CD4-positive, alpha-beta T cell treated with Interleukin-6 at 100 ng/mL for 8 hours (primary cell): ENCODE results near the gene KRT32.

Experiments used
- DNase-seq: peaks from one replicate; pipeline ENCODE4 v3.0.0-alpha.2; 2020; ENCODE audit warnings: mixed read lengths, low spot score

KRT32 gene

GRCh38 chr17:41466988-41467387 is at the start of gene KRT32:
KRT32 (minus strand) TSS chr17:41467386; CDS start chr17:41467325, 61 bp downstream.
- DNase-seq, result no peak

DNA sequence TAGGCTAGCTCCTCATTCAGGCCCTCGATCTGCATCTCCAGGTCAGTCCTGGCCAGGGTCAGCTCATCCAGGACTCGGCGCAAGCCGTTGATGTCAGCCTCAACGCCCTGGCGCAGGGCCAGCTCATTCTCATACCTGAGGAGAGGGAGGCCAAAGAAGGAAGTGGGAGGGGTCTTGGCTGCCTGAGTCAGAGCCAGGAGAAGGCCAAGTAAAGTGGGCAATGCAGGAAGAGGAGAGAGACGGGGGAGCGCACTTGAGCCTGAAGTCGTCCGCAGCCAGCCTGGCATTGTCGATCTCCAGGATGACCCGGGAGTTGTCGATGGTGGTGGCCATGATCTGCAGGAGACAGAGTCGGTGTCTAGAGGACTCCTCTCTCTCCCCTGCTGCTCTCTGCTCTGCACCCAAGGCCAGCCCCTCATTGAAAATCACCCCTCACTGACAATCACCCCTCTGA is 49.7 kb upstream of the KRT32 start:
- no peak for DNase-seq

DNA sequence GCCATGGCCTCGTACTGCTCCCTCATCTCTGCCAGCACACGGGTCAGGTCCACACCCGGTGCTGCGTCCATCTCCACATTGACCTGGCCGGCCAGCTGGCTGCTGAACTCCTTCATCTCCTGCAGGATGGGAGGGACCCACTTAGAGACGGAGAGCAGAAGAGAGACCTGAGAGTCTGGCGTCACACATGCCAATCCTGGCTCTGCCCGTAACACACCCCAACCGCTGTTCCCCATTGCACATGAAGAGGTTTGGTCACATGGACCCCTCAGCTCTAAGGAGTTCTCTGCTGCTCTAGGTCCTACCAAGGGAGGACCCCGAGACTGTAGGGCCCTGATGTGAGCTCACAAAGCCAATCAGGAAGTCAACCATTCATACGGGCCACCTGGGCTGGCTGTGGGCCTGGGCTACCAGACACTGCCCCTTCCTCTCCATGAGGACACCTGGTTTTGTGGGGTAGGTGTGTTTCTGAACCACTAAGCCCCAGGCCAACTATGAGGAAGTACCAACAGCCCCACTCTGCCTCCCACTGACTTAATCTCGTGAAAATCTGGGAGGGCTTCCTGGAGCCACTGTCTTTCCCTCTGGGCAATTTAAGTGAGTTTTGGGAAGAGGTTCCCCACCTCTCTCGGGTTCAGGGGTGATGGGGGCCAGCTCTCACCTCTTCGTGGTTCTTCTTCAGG is 49.1 kb upstream of the KRT32 start:
- DNase-seq, result no peak

- DNase-seq, result no peak
These were observed 46.0 kb upstream of the KRT32 start for GRCh38 chr17:41513168-41513547.

GRCh38 chr17:41512546-41513167 is 45.5 kb upstream of the KRT32 start:
- no peak for DNase-seq

DNA sequence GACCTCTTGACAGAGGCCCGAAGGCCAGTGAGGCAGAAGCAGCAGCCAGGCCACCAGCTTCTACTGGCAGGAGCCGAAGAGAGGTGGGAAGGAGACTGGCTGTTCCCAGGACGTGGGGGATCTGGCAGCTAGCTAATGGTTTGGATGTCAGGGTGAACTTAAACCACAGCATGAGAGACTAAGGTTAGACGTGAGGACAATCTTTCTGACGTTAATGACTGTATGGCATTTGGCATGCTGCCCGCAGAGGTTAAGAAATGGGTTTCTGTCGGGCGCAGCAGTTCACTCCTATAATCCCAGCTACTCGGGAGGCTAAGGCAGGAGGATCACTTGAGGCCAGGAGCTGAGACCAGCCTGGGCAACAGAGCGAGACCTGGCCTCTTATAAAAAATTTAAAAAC is 44.5 kb upstream of the KRT32 start:
- DNase-seq, result no peak

- no peak for DNase-seq
These were observed 43.9 kb upstream of the KRT32 start for GRCh38 chr17:41511116-41511515.

GRCh38 chr17:41510251-41511065 is 43.3 kb upstream of the KRT32 start:
- no peak for DNase-seq

DNA sequence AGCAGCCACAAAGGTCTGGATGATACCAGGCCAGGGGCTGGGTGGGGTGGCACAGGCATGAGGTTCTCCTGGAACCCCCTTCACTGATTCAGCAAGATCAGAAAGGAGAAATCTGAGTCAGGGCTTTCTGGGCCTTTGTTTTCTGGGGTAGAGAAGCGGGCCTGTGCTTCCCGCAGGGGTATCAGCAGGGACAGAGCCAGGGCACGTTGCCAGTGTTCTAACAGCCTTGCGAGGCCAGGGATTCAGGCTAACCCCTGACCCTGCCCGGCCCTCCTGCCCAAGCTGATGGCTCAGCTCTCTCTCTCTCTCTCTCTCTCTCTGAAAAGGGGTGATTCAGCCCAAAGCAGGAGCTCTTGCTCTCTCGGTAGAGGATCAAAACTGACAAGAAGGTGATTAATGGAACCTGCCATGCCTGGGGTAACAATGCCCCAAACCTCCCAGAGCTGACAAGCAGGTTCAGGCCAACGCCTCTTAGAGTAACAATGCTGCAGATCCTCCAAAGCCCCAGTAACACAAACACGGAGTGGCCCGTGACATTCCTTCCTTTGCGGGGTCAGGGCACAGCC is 40.2 kb upstream of the KRT32 start:
- DNase-seq, result no peak

GRCh38 chr17:41505809-41506767 is 38.9 kb upstream of the KRT32 start:
- DNase-seq, result no peak

DNA sequence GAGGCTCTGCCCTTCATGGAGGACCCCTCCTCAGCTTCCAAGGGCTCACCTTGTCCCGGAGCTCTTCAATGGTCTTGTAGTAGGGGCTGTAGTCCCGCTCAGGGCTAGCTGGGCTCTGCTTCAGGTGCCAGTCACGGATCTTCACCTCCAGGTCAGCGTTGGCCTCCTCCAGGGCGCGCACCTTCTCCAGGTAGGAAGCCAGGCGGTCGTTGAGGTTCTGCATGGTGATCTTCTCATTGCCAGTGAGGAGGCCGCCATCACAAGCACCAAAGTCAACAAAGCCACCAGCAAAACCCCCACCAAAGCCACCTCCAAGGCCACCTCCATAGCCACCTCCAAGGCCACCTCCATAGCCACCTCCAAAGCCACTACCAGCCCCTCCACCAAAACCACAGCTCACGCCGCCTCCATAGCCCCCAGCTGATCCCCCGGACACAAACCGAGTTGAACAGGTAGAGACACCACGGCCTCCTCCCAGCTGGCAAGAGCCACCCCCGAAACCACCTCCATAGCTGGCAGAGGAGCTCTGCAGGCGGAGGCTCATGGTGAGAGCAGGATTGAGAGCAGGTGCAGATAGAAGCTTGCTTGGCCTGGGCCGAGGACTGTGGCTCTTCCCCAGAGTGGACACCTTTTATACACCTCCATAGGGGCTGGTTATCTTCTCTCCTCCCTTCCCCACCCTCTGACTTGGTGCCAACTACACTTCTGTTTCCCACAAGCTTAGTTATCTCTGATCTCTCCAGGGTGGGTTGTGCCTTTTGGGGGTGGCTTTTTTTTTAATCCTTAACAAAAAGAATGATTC is 38.0 kb upstream of the KRT32 start, which contains the start of gene KRT13:
Gene KRT13, minus strand, starts transcription at position 606 of the 802 bp plus-strand sequence. Its CDS starts 62 bp downstream, at position 544.
- no peak for DNase-seq

DNA sequence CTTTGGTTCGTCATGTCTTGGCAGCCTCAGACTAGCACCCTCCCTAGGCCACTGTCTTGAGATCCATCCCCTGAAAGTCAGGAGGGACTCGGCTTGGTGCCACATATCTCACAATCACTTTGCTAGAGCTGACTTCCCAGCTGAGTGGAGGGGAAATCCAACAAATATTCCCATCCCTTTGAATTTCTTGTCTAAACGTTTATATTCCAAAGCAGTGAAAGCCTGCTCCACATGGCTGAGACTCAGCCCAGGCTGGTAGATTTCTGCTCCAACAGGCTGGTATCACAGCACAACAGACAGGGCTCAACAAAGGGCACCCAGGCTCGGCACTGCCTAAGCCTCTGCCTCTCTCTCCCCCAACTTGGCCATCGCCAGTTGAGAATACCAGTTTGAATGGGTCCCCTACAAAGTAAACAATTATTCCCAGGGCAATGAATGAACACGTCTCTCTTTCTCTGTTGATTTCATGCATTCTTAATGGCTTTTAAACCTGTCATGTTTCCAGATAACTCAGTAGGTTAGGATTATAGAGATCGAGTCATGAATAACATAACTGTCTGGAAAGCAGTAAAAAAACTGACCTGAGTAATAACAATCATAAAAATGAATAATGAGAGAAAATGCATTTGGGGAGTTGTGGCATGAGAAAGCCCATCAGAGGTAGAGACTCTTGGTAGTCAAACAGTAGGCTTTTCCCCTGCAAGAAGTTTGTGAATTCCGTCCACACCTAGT is 37.2 kb upstream of the KRT32 start:
- no peak for DNase-seq

DNA sequence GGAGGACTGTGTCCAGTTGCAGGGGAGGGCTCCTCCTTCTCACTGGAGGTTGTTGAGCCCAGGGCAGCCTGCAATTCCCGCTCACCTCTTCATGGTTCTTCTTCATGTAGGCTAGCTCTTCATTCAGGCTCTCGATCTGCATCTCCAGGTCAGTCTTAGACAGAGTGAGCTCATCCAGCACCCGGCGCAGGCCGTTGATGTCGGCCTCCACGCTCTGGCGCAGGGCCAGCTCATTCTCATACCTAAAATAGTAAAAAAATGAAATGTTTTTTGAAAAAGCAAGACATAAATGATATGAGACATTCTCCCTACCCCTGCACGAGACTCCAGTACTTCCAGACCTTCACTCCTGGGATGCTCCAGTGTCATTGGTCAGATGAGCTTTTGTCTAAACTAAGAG is 36.0 kb upstream of the KRT32 start:
- DNase-seq, result no peak

GRCh38 chr17:41500131-41500911 is 33.1 kb upstream of the KRT32 start:
- DNase-seq, result no peak

DNA sequence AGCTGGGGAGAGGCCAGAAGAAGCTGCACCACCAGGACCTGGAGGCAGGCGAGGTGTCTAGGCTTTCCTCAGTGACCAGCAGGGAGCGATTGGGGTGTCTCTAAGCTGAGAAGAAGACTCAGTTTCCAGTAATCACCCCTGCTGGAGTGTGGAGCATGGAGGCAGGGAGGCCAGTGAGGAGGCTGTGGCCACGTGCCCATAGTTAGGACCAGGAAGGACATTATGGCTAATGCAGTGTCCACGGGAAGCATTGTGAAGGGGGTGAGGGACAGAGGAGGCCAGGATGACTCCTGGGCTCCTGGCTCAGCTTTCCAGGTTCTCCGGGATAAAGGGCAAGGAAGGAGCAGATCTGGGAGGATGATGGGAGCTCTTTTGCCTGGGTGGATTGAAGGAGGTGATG is 32.5 kb upstream of the KRT32 start:
- no peak for DNase-seq

GRCh38 chr17:41498276-41498675 is 31.1 kb upstream of the KRT32 start:
- DNase-seq, result no peak

DNA sequence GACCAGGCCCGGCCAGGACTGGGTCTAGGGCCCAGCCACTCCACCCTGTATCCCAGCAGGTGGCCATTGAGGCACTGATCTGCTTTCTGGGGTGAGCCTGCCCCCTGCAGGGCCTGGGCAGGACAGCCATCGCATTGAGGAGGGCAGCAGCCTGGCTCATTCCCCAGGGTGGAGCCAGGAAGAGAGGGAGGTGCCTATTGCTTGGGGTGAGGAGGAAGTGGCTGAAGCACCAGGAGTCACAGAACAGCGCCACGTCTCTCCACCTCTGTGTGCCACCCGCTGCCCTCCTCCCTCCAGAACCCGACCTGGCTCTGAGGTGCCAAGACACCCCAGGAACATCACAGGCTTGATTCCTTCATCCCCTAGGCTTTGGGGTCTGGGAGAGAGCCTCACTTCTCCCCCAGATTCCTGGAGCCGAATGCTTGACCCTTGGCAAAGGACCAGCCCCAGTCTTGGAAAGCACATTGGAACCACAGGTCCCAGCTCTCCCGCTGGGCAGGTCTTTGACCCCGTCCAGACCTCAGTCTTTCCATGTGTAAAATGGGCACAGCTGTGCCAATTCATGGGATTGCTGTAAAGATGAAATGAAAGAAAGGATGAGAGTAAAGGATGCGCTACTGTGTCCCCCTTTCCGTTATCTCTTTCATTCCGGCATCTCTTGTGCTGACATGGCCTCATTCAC is 29.8 kb upstream of the KRT32 start:
- peak; percentile 64 for DNase-seq

DNA sequence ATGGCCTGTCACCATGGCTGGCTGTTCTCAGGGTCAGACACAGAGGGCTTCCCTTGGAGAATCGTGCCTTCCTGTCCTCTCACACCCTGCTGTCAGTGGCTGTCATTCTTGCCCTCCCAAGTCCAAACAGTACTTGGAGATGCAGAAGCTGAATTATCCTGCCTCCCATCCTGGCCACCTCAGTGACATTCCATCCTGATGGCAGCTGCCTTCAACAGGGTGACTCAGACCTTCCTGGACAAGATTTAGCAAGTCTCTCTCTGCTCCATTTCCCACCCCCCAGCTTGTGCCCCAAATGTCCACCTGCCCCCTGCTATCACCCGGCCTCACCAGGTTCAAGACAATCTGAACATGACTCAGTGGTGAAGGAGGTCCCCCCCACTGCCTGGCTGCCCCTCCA is 27.3 kb upstream of the KRT32 start:
- DNase-seq, result no peak
